IMR-90 (cell line): ENCODE data around the gene PTBP1. TPM values are rescaled to one million over a fixed set of nuclear protein-coding genes. Genes with fewer than 3 reads are reported as not detected.

Experiments
- ATAC-seq: fragments of 200-7000 bp; cut with Tn5 transposase; 2 replicates; pipeline ENCODE4 v1.9.1; 2020; ENCODE audit warnings: low read depth, mild to moderate bottlenecking, moderate library complexity
- BruUV-seq: library from RNA; stranded (reverse); fragments of 400-500 nt; replicated peaks from 2 replicates; lab custom pipeline; 2021; lab: Mats Ljungman, UMichigan
- CTCF ChIA-PET: fragments of 300-600 bp; formaldehyde crosslinking; extraction: SDS; loops from one replicate; lab custom pipeline; 2021; ENCODE audit warnings: antibody characterized with exemption; lab: Yijun Ruan, JAX
- POLR2A ChIA-PET: fragments of 300-600 bp; sonication (Branson Sonifier 250); formaldehyde crosslinking; loops from one replicate; lab custom pipeline; 2022; ENCODE audit warnings: antibody characterized with exemption; ENCODE audit not compliant: unreplicated experiment; lab: Charles Lee
- DNase-seq: peaks from one replicate; pipeline ENCODE4 v3.0.0; 2013
- H2AFZ ChIP-seq: replicated peaks from 2 replicates; pipeline ENCODE3; 2013; ENCODE audit warnings: low read length, mild to moderate bottlenecking; ENCODE audit not compliant: poor library complexity
- H2AK5ac ChIP-seq: 2 replicates; pipeline ENCODE4 v1.6.1; 2013; ENCODE audit warnings: low read depth, low read length, inconsistent platforms
- H2AK9ac ChIP-seq: replicated peaks from 2 replicates; pipeline ENCODE3; 2013; ENCODE audit warnings: mild to moderate bottlenecking, low read depth, low read length, moderate library complexity; ENCODE audit not compliant: poor library complexity
- H2BK120ac ChIP-seq: 2 replicates; pipeline ENCODE4 v1.6.1; 2013; ENCODE audit warnings: low read depth, low read length, inconsistent platforms
- H2BK15ac ChIP-seq: 3 replicates; pipeline ENCODE4 v1.6.1; 2013; ENCODE audit warnings: low read depth, low read length, inconsistent platforms
- H2BK20ac ChIP-seq: 2 replicates; pipeline ENCODE4 v1.6.1; 2013; ENCODE audit warnings: low read depth, mild to moderate bottlenecking, inconsistent platforms, low read length, moderate library complexity
- H2BK5ac ChIP-seq: 2 replicates; pipeline ENCODE4 v1.6.1; 2013; ENCODE audit warnings: mild to moderate bottlenecking, low read depth, low read length, inconsistent platforms; ENCODE audit not compliant: poor library complexity, severe bottlenecking
- H3K14ac ChIP-seq: replicated peaks from 2 replicates; pipeline ENCODE4 v1.6.1; 2013; ENCODE audit warnings: low read depth, low read length, inconsistent platforms
- H3K18ac ChIP-seq: 2 replicates; pipeline ENCODE4 v1.6.1; 2013; ENCODE audit warnings: low read depth, low read length, control low read depth
- H3K23ac ChIP-seq: 2 replicates; pipeline ENCODE4 v1.6.1; 2013; ENCODE audit warnings: low read depth, low read length, inconsistent platforms
- H3K27ac ChIP-seq: 2 replicates; pipeline ENCODE4 v1.5.1; 2013; ENCODE audit warnings: mild to moderate bottlenecking, control low read depth, low read length; ENCODE audit not compliant: insufficient read depth
- H3K27me3 ChIP-seq: 2 replicates; pipeline ENCODE4 v1.6.1; 2013; ENCODE audit warnings: low read length; ENCODE audit not compliant: control insufficient read depth, insufficient read depth
- H3K36me3 ChIP-seq: 2 replicates; pipeline ENCODE4 v1.6.1; 2013; ENCODE audit warnings: low read length, mixed read lengths; ENCODE audit not compliant: control insufficient read depth, insufficient read depth
- H3K4ac ChIP-seq: 2 replicates; pipeline ENCODE4 v1.6.1; 2013; ENCODE audit warnings: low read depth, low read length, inconsistent platforms
- H3K4me1 ChIP-seq: 2 replicates; pipeline ENCODE4 v1.6.1; 2013; ENCODE audit warnings: low read length, mixed read lengths; ENCODE audit not compliant: control insufficient read depth, insufficient read depth
- H3K4me2 ChIP-seq: 2 replicates; pipeline ENCODE4 v1.6.1; 2013; ENCODE audit warnings: low read depth, mild to moderate bottlenecking, control low read depth, low read length, moderate library complexity
- H3K4me3 ChIP-seq: 2 replicates; pipeline ENCODE4 v1.5.1; 2013; ENCODE audit warnings: low read depth, mild to moderate bottlenecking, control low read depth, low read length, moderate library complexity; ENCODE audit not compliant: insufficient read depth
- H3K56ac ChIP-seq: 2 replicates; pipeline ENCODE4 v1.6.1; 2013; ENCODE audit warnings: low read length, inconsistent platforms; ENCODE audit not compliant: insufficient read depth; ENCODE audit errors: extremely low read depth
- H3K79me1 ChIP-seq, 2 experiments: 2 replicates each; pipeline ENCODE4 v1.6.1; 2013; ENCODE audit warnings: low read length in 2 of 2, inconsistent platforms in 1 of 2, low read depth in 1 of 2
- H3K9ac ChIP-seq: 2 replicates; pipeline ENCODE4 v1.6.1; 2013; ENCODE audit warnings: low read depth, low read length, control low read depth
- H3K9me1 ChIP-seq: 2 replicates; pipeline ENCODE4 v1.6.1; 2013; ENCODE audit warnings: low read length, inconsistent platforms; ENCODE audit not compliant: insufficient read depth
- H3K9me3 ChIP-seq: 2 replicates; pipeline ENCODE4 v1.6.1; 2013; ENCODE audit warnings: low read length; ENCODE audit not compliant: control insufficient read depth, insufficient read depth
- H4K20me1 ChIP-seq: 2 replicates; pipeline ENCODE4 v1.6.1; 2013; ENCODE audit warnings: low read length, inconsistent platforms; ENCODE audit not compliant: insufficient read depth
- H4K5ac ChIP-seq: 2 replicates; pipeline ENCODE4 v1.6.1; 2013; ENCODE audit warnings: mild to moderate bottlenecking, low read depth, low read length, control low read depth
- H4K8ac ChIP-seq, 2 experiments: 2 replicates each; pipeline ENCODE4 v1.6.1; 2013; ENCODE audit warnings: low read depth in 2 of 2, low read length in 2 of 2, control low read depth in 1 of 2, inconsistent platforms in 1 of 2
- H4K91ac ChIP-seq: 2 replicates; pipeline ENCODE4 v1.6.1; 2013; ENCODE audit warnings: low read depth, low read length, inconsistent platforms; ENCODE audit not compliant: insufficient read depth
- CHD1 ChIP-seq: IDR thresholded peaks from 2 replicates; pipeline ENCODE4 v1.6.1; 2012; ENCODE audit warnings: low read depth, low read length, improper control_type of control experiment
- ELK1 ChIP-seq: fragments of 150-350 bp; IDR thresholded peaks from 2 replicates; pipeline ENCODE4 v1.6.1; 2016; ENCODE audit warnings: low read depth, mild to moderate bottlenecking, low read length, moderate library complexity, borderline replicate concordance
- WGBS, 2 experiments: methylation state at CpG; one replicate each; pipeline versions ENCODE4 v1.1.5 to v1.1.7; 2013; ENCODE audit warnings: missing lambda C conversion rate in 2 of 2; ENCODE audit not compliant: insufficient read length in 1 of 2; ENCODE audit errors: extremely low coverage in 2 of 2; 5-methylcytosine and 5-hydroxymethylcytosine counted together
- dilution Hi-C: fragments of 300-500 bp; cut with HindIII; formaldehyde crosslinking; loops from one replicate; pipeline ENCODE4 v1.14.3; 2018; ENCODE audit warnings: low sequenced_read_pairs; ENCODE audit not compliant: unreplicated experiment
- in situ Hi-C: fragments of 300-500 bp; cut with MboI; formaldehyde crosslinking; loops from 3 replicates; pipeline ENCODE4 v1.14.3; 2019; ENCODE audit warnings: low sequenced_read_pairs, inconsistent platforms, mixed read lengths
- intact Hi-C: fragments of 100-400 bp; cut with micrococcal nuclease; formaldehyde crosslinking; loops from 2 replicates; pipeline ENCODE4 v1.10.0; 2022
- polyA plus RNA-seq, 3 experiments: library from polyadenylated mRNA; depleted of rRNA; stranded (reverse); fragments of >200 nt; gene quantifications; 2 replicates each; pipeline ENCODE4 v1.2.3, GENCODE V29; 2012; ENCODE audit warnings: low replicate concordance in 1 of 3
- total RNA-seq: library from RNA; depleted of rRNA; stranded (reverse); fragments of >200 nt; gene quantifications from 2 replicates; pipeline ENCODE4 v1.2.3, GENCODE V29; 2012

Gene PTBP1
- total and polyA plus RNA-seq, 2 of the 4 experiments (the other 2 are of a cell fraction) = 146 to 269 TPM

GRCh38 chr19:855566-856120 is 58.4 kb downstream of the PTBP1 start:
- Histone ChIP-seq H4K5ac (no peak overlapping the region), H4K20me1 (no peaks in the 10 kb centered on the region), H4K8ac (no peak overlapping the region), H3K14ac (no peak overlapping the region), H2AK9ac (peak overlapping the region; percentile 39), H3K79me1 (no peaks in the 10 kb centered on the region), H2BK15ac (no peak overlapping the region), H2BK5ac (no peak overlapping the region), H3K56ac (no peak overlapping the region), H2BK120ac (no peak overlapping the region), H3K27ac (no peak overlapping the region), H3K4me3 (no peak overlapping the region), H3K36me3 (no peaks in the 10 kb centered on the region), H4K91ac (no peak overlapping the region), H3K4ac (no peak overlapping the region), H3K4me1 (peaks cover 6% of the 10 kb centered on the region), H2BK20ac (no peak overlapping the region), H3K9me1 (no peaks in the 10 kb centered on the region), H3K27me3 (peaks cover 2% of the 10 kb centered on the region; the same call in 1 of the 2 replicates), H3K9ac (no peak overlapping the region), H3K23ac (no peak overlapping the region), H3K18ac (no peak overlapping the region), H2AK5ac (no peak overlapping the region), H3K4me2 (no peak overlapping the region), H2AFZ (peak overlapping the region; percentile 58), H3K9me3 (no peaks in the 10 kb centered on the region)
- DNase-seq (no peak), ATAC-seq (no peak)
- in situ Hi-C loops (loop anchor here (5.0 kb wide), 1 partner anchor 142 kb away; no protein-coding TSS in a partner anchor), dilution Hi-C loops (no loop called here), intact Hi-C loops (loop anchor here (2.0 to 5.0 kb wide), 2 partner anchors 65 to 83 kb away; no protein-coding TSS in a partner anchor)
- CTCF ChIA-PET = interaction anchor here (0.6 to 1.6 kb wide), 2 partner anchors 146 to 147 kb away, joined by 3 to 4 read pairs; no protein-coding TSS in a partner anchor
- BruUV-seq = no TSS peak
- WGBS, 2 experiments = 79% methylated on average over 12 of the region's 40 CpGs; no CpG with 5 or more reads in 1 of the 2 experiments
- TF ChIP-seq CHD1 (no peak), ELK1 (no peak)
- POLR2A ChIA-PET = interaction anchor here (0.6 kb wide), 1 partner anchor 33 kb away, joined by 3 read pairs; no protein-coding TSS in a partner anchor
